ENCODE measurements around the gene ENAH.
"Not testable (repeated sequence)": the region's sequence is repeated elsewhere in the genome, so short reads cannot be mapped to it uniquely, and the experiment has no call there.

ENAH gene

GRCh38 chr1:225520587-225521227 is 132.2 kb downstream of the ENAH start:
- no peak for DNase-seq

GRCh38 chr1:225519166-225519863 is 133.6 kb downstream of the ENAH start:
- no peak for DNase-seq

- DNase-seq: no peak
These were observed 135.2 kb downstream of the ENAH start for GRCh38 chr1:225517697-225518096.

- no peak for DNase-seq
These were observed 135.7 kb downstream of the ENAH start for GRCh38 chr1:225517221-225517620.

- no peak for DNase-seq
These were observed 138.2 kb downstream of the ENAH start for GRCh38 chr1:225514671-225515081.

GRCh38 chr1:225513576-225513975 is 139.3 kb downstream of the ENAH start:
- not testable (repeated sequence) for DNase-seq

GRCh38 chr1:225511828-225512381 is 141.0 kb downstream of the ENAH start:
- no peak for DNase-seq

GRCh38 chr1:225510740-225511139 is 142.2 kb downstream of the ENAH start:
- not testable (repeated sequence) for DNase-seq

GRCh38 chr1:225509770-225510169 is 143.2 kb downstream of the ENAH start:
- DNase-seq: no peak

GRCh38 chr1:225509376-225509707 is 143.6 kb downstream of the ENAH start:
- DNase-seq: no peak

GRCh38 chr1:225508538-225509375 is 144.2 kb downstream of the ENAH start:
- DNase-seq: no peak

- DNase-seq: no peak
These were observed 146.2 kb downstream of the ENAH start for GRCh38 chr1:225506727-225507126.

GRCh38 chr1:225504776-225505175 is 148.1 kb downstream of the ENAH start:
- no peak for DNase-seq

- DNase-seq: no peak
These were observed 152.2 kb downstream of the ENAH start for GRCh38 chr1:225500624-225501192.

- no peak for DNase-seq
These were observed 154.3 kb downstream of the ENAH start for GRCh38 chr1:225498549-225499136.

GRCh38 chr1:225494789-225495359 is 158.0 kb downstream of the ENAH start:
- no peak for DNase-seq

- no peak for DNase-seq
These were observed 159.2 kb downstream of the ENAH start for GRCh38 chr1:225493591-225494246.

- no peak for DNase-seq
These were observed 164.2 kb downstream of the ENAH start for GRCh38 chr1:225488676-225489075.

- DNase-seq: no peak
These were observed 166.1 kb downstream of the ENAH start for GRCh38 chr1:225486856-225487255.

- no peak for DNase-seq
These were observed 166.9 kb downstream of the ENAH start for GRCh38 chr1:225485991-225486530.

- no peak for DNase-seq
These were observed 167.7 kb downstream of the ENAH start for GRCh38 chr1:225485226-225485625.
